Lower leg skin (tissue), 4 donors: ENCODE measurements around the gene ANKS1A. TPM values are rescaled to one million over a fixed set of nuclear protein-coding genes. Genes with fewer than 3 reads are reported as not detected.
A peak's percentile ranks its signal among the peaks of the same experiment; 100 is the strongest.

ENCODE experiments used
- DNase-seq, 2 donors: peaks; one replicate each; pipeline ENCODE4 v3.0.0-alpha.2; 2019; ENCODE audit warnings: low spot score in 2 of 2
- H3K4me3 ChIP-seq: fragments of 200-600 bp; sonication (generic); 2 replicates; pipeline ENCODE4 v1.5.1; 2017; ENCODE audit warnings: mild to moderate bottlenecking, low read depth; ENCODE audit not compliant: poor library complexity, severe bottlenecking
- CTCF ChIP-seq, 3 donors: fragments of 450-650 bp; IDR thresholded peaks; one replicate each; pipeline ENCODE4 v1.5.1; 2016; ENCODE audit warnings: antibody characterized with exemption in 3 of 3, mild to moderate bottlenecking in 3 of 3, moderate library complexity in 2 of 3
- POLR2A ChIP-seq, 2 donors: fragments of 450-650 bp; IDR thresholded peaks; one replicate each; pipeline ENCODE4 v1.6.1; 2016 to 2017; ENCODE audit warnings: antibody characterized with exemption in 2 of 2, mild to moderate bottlenecking in 1 of 2, moderate library complexity in 1 of 2
- WGBS, 2 donors: methylation state at CpG; one replicate each; pipeline ENCODE4 v1.1.5; 2018; 5-methylcytosine and 5-hydroxymethylcytosine counted together
- intact Hi-C: fragments of 100-400 bp; cut with DNase I; formaldehyde crosslinking; loops from one replicate; pipeline ENCODE4 v1.15.0; 2023; ENCODE audit warnings: low total_unique reads
- total RNA-seq, 4 donors: library from RNA; depleted of rRNA; stranded (reverse); fragments of >200 nt; gene quantifications; one replicate each; pipeline ENCODE4 v1.1.0, GENCODE V29; 2016

Gene ANKS1A
- total RNA-seq, 4 donors from 2014 or later: 22.9 to 27.8 (median 25.3) TPM

GRCh38 chr6:35040398-35040797 lies 151.3 kb downstream of the ANKS1A start:
- no peak overlapping the region for H3K4me3 ChIP-seq
- intact Hi-C loops: no loop called here
- TF ChIP-seq CTCF (IDR thresholded peaks at IDR 0.05): no peak
- TF ChIP-seq POLR2A (IDR thresholded peaks at IDR 0.05): no peak
- no peak for DNase-seq
- 87 to 91% methylated on average over 1 of the region's 1 CpG for WGBS, 2 donors

- no peak for TF ChIP-seq CTCF (IDR thresholded peaks at IDR 0.05)
- WGBS, 2 donors: 67 to 74% methylated on average over 4 of the region's 4 CpGs
- peak in 1 of 2 donors; percentile 49 for DNase-seq
- H3K4me3 ChIP-seq: no peak overlapping the region
- intact Hi-C loops: no loop called here
Measured at GRCh38 chr6:35041086-35041861, 152.2 kb downstream of the ANKS1A start.

- WGBS, 2 donors: 92 to 97% methylated on average over 9 of the region's 9 CpGs
- peak in 1 of 2 donors; percentile 72 for DNase-seq
- intact Hi-C loops: no loop called here
- H3K4me3 ChIP-seq: no peak overlapping the region
- TF ChIP-seq POLR2A (IDR thresholded peaks at IDR 0.05): no peak
- TF ChIP-seq CTCF (IDR thresholded peaks at IDR 0.05): no peak
Measured at GRCh38 chr6:35042031-35042815, 153.2 kb downstream of the ANKS1A start.

- WGBS, 2 donors: 63 to 68% methylated on average over 4 of the region's 4 CpGs
- intact Hi-C loops: no loop called here
- H3K4me3 ChIP-seq: no peak overlapping the region
- TF ChIP-seq POLR2A (IDR thresholded peaks at IDR 0.05) (no peak), CTCF (IDR thresholded peaks at IDR 0.05) (no peak)
- DNase-seq: peak in 1 of 2 donors; percentile 48
Measured at GRCh38 chr6:35043381-35044130, 154.5 kb downstream of the ANKS1A start.

GRCh38 chr6:35044145-35044745 lies 155.2 kb downstream of the ANKS1A start:
- no peak for TF ChIP-seq CTCF (IDR thresholded peaks at IDR 0.05)
- TF ChIP-seq POLR2A (IDR thresholded peaks at IDR 0.05): no peak

More at GRCh38 chr6:35044145-35044745, 155.2 kb downstream of the ANKS1A start:
- H3K4me3 ChIP-seq: no peak overlapping the region
- peak in 1 of 2 donors; percentile 82 for DNase-seq
- 48 to 64% methylated on average over 16 of the region's 16 CpGs for WGBS, 2 donors
- intact Hi-C loops: no loop called here
